Thoracic aorta (tissue), 2 donors: ENCODE measurements around the gene EVA1A. TPM values are rescaled to one million over a fixed set of nuclear protein-coding genes. Genes with fewer than 3 reads are reported as not detected.

Experiments used
- ATAC-seq: fragments of 150-250 bp; one replicate; pipeline ENCODE4 v1.8.0; 2017; ENCODE audit warnings: low read depth; ENCODE audit not compliant: insufficient number of reproducible peaks, low FRiP score
- DNase-seq: peaks from one replicate; pipeline ENCODE4 v3.0.0-alpha.2; 2020; ENCODE audit warnings: low spot score
- H3K27ac ChIP-seq, 2 donors: fragments of 200-600 bp; sonication (generic); 1 replicate in 1 of 2; 2 replicates in 1 of 2; pipeline ENCODE4 v1.5.1; 2016; ENCODE audit warnings: mild to moderate bottlenecking in 2 of 2, moderate library complexity in 2 of 2
- H3K27me3 ChIP-seq: fragments of 200-600 bp; sonication (generic); replicated peaks from 2 replicates; pipeline ENCODE4 v1.6.0; 2016; ENCODE audit warnings: mild to moderate bottlenecking; ENCODE audit not compliant: insufficient read depth
- H3K36me3 ChIP-seq: fragments of 200-600 bp; sonication (generic); one replicate; pipeline ENCODE4 v1.5.1; 2016
- H3K4me1 ChIP-seq, 2 donors: fragments of 200-600 bp; sonication (generic); 1 replicate in 1 of 2; 2 replicates in 1 of 2; pipeline versions ENCODE4 v1.5.1 to v1.6.0; 2016; ENCODE audit warnings: low read depth in 2 of 2, mild to moderate bottlenecking in 1 of 2; ENCODE audit not compliant: control insufficient read depth in 1 of 2
- H3K4me3 ChIP-seq: fragments of 200-600 bp; sonication (generic); 2 replicates; pipeline ENCODE4 v1.5.1; 2016; ENCODE audit warnings: mild to moderate bottlenecking
- H3K9me3 ChIP-seq: fragments of 200-600 bp; sonication (generic); 2 replicates; pipeline ENCODE4 v1.5.1; 2016
- total RNA-seq, 2 donors: library from RNA; depleted of rRNA; stranded (reverse); fragments of >200 nt; gene quantifications; one replicate each; pipeline versions ENCODE4 v1.1.0 to v1.2.3, GENCODE V29; 2016
- TF ChIP-seq, protein P1 (sequence below): fragments of 200-600 bp; sonication (generic); IDR thresholded peaks from one replicate; pipeline ENCODE4 v1.5.1; 2019; ENCODE audit warnings: antibody characterized with exemption

The EVA1A gene
- total RNA-seq, 2 donors from 2014 or later, result 1.1 TPM; not detected in 1

DNA sequence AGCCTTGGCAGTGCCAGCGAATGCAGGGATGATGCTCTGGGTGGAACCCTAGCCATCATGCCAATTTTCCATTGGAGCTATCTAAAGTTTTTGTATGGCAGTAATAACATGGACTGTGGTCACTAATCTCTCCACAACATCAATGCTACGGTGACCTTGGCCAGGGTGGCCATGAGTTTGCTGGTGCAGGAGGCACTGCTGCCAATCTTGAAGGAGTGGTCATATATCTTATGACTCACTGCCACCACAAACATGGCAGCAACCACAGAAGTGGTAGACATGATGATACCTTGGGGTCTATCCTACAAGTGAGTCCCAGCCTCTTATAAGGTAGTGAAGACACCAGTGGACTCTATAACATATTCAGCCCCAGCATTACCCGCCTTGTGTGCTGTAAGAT is 104.6 kb downstream of the EVA1A start:
- H3K27me3 ChIP-seq, result no peaks in the 10 kb centered on the region
- no peaks in the 10 kb centered on the region for H3K4me1 ChIP-seq
- H3K36me3 ChIP-seq, result no peaks in the 10 kb centered on the region
- H3K4me3 ChIP-seq, result no peak overlapping the region
- no peak for ATAC-seq
- TF ChIP-seq, protein P1, sequence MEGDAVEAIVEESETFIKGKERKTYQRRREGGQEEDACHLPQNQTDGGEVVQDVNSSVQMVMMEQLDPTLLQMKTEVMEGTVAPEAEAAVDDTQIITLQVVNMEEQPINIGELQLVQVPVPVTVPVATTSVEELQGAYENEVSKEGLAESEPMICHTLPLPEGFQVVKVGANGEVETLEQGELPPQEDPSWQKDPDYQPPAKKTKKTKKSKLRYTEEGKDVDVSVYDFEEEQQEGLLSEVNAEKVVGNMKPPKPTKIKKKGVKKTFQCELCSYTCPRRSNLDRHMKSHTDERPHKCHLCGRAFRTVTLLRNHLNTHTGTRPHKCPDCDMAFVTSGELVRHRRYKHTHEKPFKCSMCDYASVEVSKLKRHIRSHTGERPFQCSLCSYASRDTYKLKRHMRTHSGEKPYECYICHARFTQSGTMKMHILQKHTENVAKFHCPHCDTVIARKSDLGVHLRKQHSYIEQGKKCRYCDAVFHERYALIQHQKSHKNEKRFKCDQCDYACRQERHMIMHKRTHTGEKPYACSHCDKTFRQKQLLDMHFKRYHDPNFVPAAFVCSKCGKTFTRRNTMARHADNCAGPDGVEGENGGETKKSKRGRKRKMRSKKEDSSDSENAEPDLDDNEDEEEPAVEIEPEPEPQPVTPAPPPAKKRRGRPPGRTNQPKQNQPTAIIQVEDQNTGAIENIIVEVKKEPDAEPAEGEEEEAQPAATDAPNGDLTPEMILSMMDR, result no peak
- DNase-seq, result no peak
- no peaks in the 10 kb centered on the region for H3K9me3 ChIP-seq
- H3K27ac ChIP-seq, result no peak overlapping the region

DNA sequence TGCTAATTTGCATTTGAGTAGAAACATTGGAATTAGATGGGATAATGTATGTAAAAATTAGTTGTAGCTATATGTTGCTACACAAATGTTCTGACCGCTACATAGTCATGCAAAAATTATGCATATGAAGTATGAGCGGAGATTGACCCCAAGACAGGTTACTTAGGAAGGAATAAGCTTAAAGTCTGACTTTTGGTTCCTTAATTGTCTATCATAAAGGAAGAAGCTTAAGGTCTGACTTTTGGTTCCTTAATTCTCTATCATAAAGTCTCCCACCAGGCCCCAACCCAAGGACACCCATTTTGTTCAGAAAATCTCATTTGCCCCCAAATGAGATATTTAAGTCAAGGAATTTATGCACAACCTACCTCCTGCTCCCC is 106.5 kb downstream of the EVA1A start:
- Histone ChIP-seq H3K4me1 (no peaks in the 10 kb centered on the region), H3K27ac (no peak overlapping the region), H3K9me3 (no peaks in the 10 kb centered on the region), H3K4me3 (no peak overlapping the region), H3K36me3 (no peaks in the 10 kb centered on the region), H3K27me3 (no peaks in the 10 kb centered on the region)
- TF ChIP-seq, protein P1, result no peak
- ATAC-seq (no peak), DNase-seq (no peak)

DNA sequence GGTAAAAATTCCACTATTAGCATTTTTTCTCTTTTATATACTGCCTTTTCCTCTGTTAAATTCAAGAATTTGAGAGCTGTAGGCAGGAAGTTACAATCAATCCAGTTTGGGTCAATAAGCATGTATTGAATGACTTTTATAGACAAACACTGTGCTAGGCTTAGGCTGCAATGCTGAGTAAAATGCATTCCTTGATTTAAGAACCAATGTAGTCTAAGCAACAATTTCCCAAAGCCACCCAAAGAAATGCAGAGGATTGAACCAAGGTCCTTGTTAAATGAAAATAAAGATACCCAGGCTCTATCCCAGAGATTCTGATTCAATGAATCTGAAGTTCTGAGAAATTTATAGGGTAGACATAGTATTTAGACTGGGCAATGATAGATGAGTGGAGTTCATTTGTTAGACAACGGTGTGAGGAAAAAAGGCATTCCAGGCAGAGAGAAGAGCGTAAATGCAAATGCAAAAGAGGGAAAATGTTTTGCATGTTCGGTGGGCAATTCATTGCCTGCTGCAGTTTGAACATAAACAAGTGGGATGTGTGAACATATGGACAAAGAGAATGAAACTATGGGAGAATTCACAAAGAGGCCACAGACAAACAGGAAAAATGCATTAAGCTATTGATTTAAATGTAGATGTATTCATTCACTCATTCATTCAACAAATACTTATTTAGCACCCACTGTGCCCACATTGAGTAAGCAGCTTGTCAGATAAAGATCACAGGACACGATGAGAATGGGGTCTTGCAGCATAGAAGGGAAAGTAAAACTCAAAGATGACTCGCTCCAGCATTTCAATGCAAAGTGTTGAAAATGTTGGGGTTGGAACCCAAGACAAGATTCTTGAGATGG is 107.1 kb downstream of the EVA1A start:
- H3K27ac ChIP-seq, result no peak overlapping the region
- no peaks in the 10 kb centered on the region for H3K9me3 ChIP-seq
- ATAC-seq, result no peak
- DNase-seq, result no peak
- no peaks in the 10 kb centered on the region for H3K36me3 ChIP-seq
- H3K4me3 ChIP-seq, result no peak overlapping the region
- TF ChIP-seq, protein P1, result no peak
- H3K4me1 ChIP-seq, result no peaks in the 10 kb centered on the region
- no peaks in the 10 kb centered on the region for H3K27me3 ChIP-seq

DNA sequence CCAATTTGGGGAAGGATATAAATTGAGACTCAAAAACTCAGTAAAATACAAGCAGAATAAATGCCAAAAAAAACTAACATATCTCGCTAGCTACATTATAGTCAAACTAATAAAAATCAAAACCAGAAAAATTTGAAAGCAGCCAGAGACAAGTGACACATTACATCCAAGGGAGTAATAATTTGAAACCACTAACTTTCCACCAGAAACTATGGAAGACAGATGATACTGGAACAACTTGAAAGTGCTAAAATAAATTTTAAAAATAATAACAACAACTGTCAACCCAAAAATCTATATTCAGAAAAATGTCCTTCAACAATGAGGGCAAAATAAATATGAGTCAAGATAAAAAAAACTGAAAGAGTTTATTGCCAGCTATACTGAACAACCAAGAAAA is 110.7 kb downstream of the EVA1A start:
- TF ChIP-seq, protein P1, result no peak
- Histone ChIP-seq H3K4me3 (no peak overlapping the region), H3K27me3 (no peaks in the 10 kb centered on the region), H3K4me1 (no peaks in the 10 kb centered on the region), H3K27ac (no peak overlapping the region), H3K36me3 (no peaks in the 10 kb centered on the region), H3K9me3 (no peaks in the 10 kb centered on the region)
- DNase-seq (no peak), ATAC-seq (no peak)

DNA sequence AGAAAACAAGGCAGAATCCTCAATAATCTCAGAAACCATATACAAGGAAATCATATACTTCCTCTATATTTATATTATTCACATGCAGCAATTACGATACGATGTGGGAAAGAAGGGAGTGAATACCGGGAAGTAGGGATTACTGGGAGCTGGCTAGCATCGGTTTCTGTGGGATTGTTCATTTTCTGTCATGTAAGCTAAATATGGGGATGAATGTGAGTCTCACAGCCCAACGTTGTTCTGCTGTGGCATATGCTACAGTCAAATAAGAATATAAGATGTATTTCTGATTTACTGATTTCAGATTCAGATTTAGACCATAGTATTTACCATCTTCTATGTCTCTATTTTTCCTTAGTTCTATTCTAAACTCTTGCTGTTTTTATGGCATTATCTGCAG is 113.6 kb downstream of the EVA1A start:
- TF ChIP-seq, protein P1, result no peak
- DNase-seq (no peak), ATAC-seq (no peak)
- Histone ChIP-seq H3K27ac (no peak overlapping the region), H3K4me3 (no peak overlapping the region), H3K27me3 (no peaks in the 10 kb centered on the region), H3K36me3 (no peaks in the 10 kb centered on the region), H3K9me3 (no peaks in the 10 kb centered on the region), H3K4me1 (no peaks in the 10 kb centered on the region)

Other genes with a start within 250 kb of the EVA1A start
- gene MRPL19, start 85.8 kb upstream of the EVA1A start, total RNA-seq, result 10 to 100 TPM; 36.0 to 42.4 TPM
- 10 to 100 TPM; 21.5 to 29.2 TPM for gene GCFC2, start 150.0 kb upstream of the EVA1A start, total RNA-seq